Measurements from ENCODE around the gene DHX16. TPM values are rescaled to one million over a fixed set of nuclear protein-coding genes. Genes with fewer than 3 reads are reported as not detected.

DHX16 gene
- total and polyA plus RNA-seq, 7 donors: 26.6 to 70.3 (median 40.3) TPM

DNA sequence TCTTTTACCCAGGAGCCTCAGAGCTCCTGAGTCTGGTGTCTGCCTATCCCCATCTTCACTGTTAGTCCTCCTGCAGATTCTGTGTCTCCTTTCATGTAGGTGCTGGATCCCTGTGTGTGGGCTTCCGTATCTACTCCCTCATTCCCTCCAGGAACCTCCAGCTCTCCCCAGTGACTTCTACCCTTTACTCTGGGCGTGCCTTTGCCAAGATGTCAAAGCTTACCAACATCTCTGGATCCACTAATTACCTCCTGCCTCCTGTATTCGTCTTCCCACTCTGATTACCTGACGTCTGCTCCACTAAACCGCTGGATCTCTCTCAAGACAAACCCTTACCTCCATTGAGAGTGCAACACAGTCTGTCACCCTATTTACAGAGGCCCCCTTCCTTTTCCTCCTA is 28.0 kb downstream of the DHX16 start:
- Histone ChIP-seq H3K4me3 (no peak overlapping the region), H3K36me3 (ENCODE audit: insufficient read depth in 1 of 2, low read depth in 1 of 2) (peaks cover 1 to 59% of the 10 kb centered on the region in 2 donors), H3K9me3 (no peaks in the 10 kb centered on the region), H3K27me3 (ENCODE audit: insufficient read depth in 3 of 3, low read length in 2 of 3) (no peaks in the 10 kb centered on the region), H3K4me1 (peaks cover 13% of the 10 kb centered on the region), H3K27ac (no peak overlapping the region)
- no peak for ATAC-seq
- TF ChIP-seq, protein P1, sequence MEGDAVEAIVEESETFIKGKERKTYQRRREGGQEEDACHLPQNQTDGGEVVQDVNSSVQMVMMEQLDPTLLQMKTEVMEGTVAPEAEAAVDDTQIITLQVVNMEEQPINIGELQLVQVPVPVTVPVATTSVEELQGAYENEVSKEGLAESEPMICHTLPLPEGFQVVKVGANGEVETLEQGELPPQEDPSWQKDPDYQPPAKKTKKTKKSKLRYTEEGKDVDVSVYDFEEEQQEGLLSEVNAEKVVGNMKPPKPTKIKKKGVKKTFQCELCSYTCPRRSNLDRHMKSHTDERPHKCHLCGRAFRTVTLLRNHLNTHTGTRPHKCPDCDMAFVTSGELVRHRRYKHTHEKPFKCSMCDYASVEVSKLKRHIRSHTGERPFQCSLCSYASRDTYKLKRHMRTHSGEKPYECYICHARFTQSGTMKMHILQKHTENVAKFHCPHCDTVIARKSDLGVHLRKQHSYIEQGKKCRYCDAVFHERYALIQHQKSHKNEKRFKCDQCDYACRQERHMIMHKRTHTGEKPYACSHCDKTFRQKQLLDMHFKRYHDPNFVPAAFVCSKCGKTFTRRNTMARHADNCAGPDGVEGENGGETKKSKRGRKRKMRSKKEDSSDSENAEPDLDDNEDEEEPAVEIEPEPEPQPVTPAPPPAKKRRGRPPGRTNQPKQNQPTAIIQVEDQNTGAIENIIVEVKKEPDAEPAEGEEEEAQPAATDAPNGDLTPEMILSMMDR (IDR thresholded peaks at IDR 0.05): no peak
- no peak for DNase-seq
- 79 to 88% (median 80%) methylated on average over 5 of the region's 5 CpGs for WGBS, 3 donors
- intact Hi-C loops (cut with DNase I): no loop called here

- H3K27me3 ChIP-seq (ENCODE audit: insufficient read depth in 3 of 3, low read length in 2 of 3): no peaks in the 10 kb centered on the region
- H3K27ac ChIP-seq: no peak overlapping the region
- H3K4me3 ChIP-seq: no peak overlapping the region
- 94 to 100% (median 96%) methylated on average over 2 of the region's 2 CpGs for WGBS, 3 donors
- ATAC-seq (no peak), DNase-seq (no peak)
- H3K9me3 ChIP-seq: no peaks in the 10 kb centered on the region
- H3K4me1 ChIP-seq: peaks cover 13% of the 10 kb centered on the region
- TF ChIP-seq, protein P1 (IDR thresholded peaks at IDR 0.05): no peak
- intact Hi-C loops (cut with DNase I): no loop called here
- peaks cover 0 to 51% of the 10 kb centered on the region in 2 donors for H3K36me3 ChIP-seq (ENCODE audit: insufficient read depth in 1 of 2, low read depth in 1 of 2)
Observed at GRCh38 chr6:30643656-30644055, 29.1 kb downstream of the DHX16 start.

GRCh38 chr6:30641048-30641447 is 31.8 kb downstream of the DHX16 start:
- WGBS, 3 donors: 84 to 96% (median 86%) methylated on average over 1 of the region's 1 CpG
- TF ChIP-seq, protein P1 (IDR thresholded peaks at IDR 0.05): no peak
- H3K9me3 ChIP-seq: no peaks in the 10 kb centered on the region
- ATAC-seq (no peak), DNase-seq (no peak)
- peaks cover 0 to 61% of the 10 kb centered on the region in 2 donors for H3K36me3 ChIP-seq (ENCODE audit: insufficient read depth in 1 of 2, low read depth in 1 of 2)
- H3K4me3 ChIP-seq: no peak overlapping the region
- no peaks in the 10 kb centered on the region for H3K27me3 ChIP-seq (ENCODE audit: insufficient read depth in 3 of 3, low read length in 2 of 3)
- intact Hi-C loops (cut with DNase I): no loop called here
- H3K27ac ChIP-seq: no peak overlapping the region
- peaks cover 3% of the 10 kb centered on the region for H3K4me1 ChIP-seq

GRCh38 chr6:30640481-30640880 is 32.3 kb downstream of the DHX16 start:
- Histone ChIP-seq H3K27ac (no peak overlapping the region), H3K9me3 (no peaks in the 10 kb centered on the region), H3K36me3 (ENCODE audit: insufficient read depth in 1 of 2, low read depth in 1 of 2) (peaks cover 0 to 56% of the 10 kb centered on the region in 2 donors), H3K4me3 (no peak overlapping the region), H3K27me3 (ENCODE audit: insufficient read depth in 3 of 3, low read length in 2 of 3) (no peaks in the 10 kb centered on the region), H3K4me1 (no peaks in the 10 kb centered on the region)
- ATAC-seq: no peak
- 79 to 86% (median 83%) methylated on average over 10 of the region's 10 CpGs for WGBS, 3 donors
- DNase-seq: no peak
- TF ChIP-seq, protein P1 (IDR thresholded peaks at IDR 0.05): no peak
- intact Hi-C loops (cut with DNase I): no loop called here

GRCh38 chr6:30635834-30636233 is 37.0 kb downstream of the DHX16 start:
- intact Hi-C loops (cut with DNase I): loop anchor here in 1 of 2 donors (5.0 kb wide), 1 partner anchor 36 kb away; the partner anchor contains the start of gene DHX16
- H3K9me3 ChIP-seq: no peaks in the 10 kb centered on the region
- TF ChIP-seq, protein P1 (IDR thresholded peaks at IDR 0.05): no peak
- H3K27me3 ChIP-seq (ENCODE audit: insufficient read depth in 3 of 3, low read length in 2 of 3): no peaks in the 10 kb centered on the region
- 74 to 96% (median 82%) methylated on average over 3 of the region's 3 CpGs for WGBS, 3 donors
- no peak overlapping the region for H3K4me3 ChIP-seq
- no peaks in the 10 kb centered on the region for H3K4me1 ChIP-seq
- ATAC-seq (peak in 2 of 4 donors; percentile 27 to 42), DNase-seq (no peak)
- H3K36me3 ChIP-seq (ENCODE audit: insufficient read depth in 1 of 2, low read depth in 1 of 2): peaks cover 0 to 43% of the 10 kb centered on the region in 2 donors
- H3K27ac ChIP-seq: no peak overlapping the region

Measured in psoas muscle (tissue), 8 donors.